H1 (cell line): ENCODE measurements around the gene PDZD4. TPM values are rescaled to one million over a fixed set of nuclear protein-coding genes. Genes with fewer than 3 reads are reported as not detected.

Experiments
- CHD7 ChIP-seq: fragments of 300-600 bp; sonication (generic); IDR thresholded peaks from 2 replicates; pipeline ENCODE4 v1.7.1; 2012; ENCODE audit warnings: low read length, moderate library complexity, mild to moderate bottlenecking, inconsistent platforms; ENCODE audit not compliant: insufficient replicate concordance
- polyA plus RNA-seq, 7 experiments: library from polyadenylated mRNA; depleted of rRNA in 3 of 7; stranded (reverse) in 5 of 7; unstranded in 2 of 7; fragments of >200 nt in 5 of 7; fragments of 200-250 nt in 2 of 7; gene quantifications; 1 replicate in 5 of 7; 2 replicates in 1 of 7; 4 replicates in 1 of 7; pipeline versions ENCODE4 v1.2.1 to v1.2.3, GENCODE V29; 2011 to 2013; ENCODE audit warnings: missing spikeins in 2 of 7, mixed read lengths in 2 of 7
- total RNA-seq: library from RNA; stranded (reverse); fragmentation: NEBNext Ultra II Directional; extraction: Animal tissue kit (Norgen Biotek cat#: 25700); gene quantifications from 2 replicates; pipeline ENCODE4 v1.2.1, GENCODE V29; 2021

PDZD4 gene
- total and polyA plus RNA-seq, 2 of the 8 experiments (the other 6 are each of a cell fraction or from before 2014, with no cell fraction given), result 45.8 to 169 TPM

GRCh38 chrX:153873282-153874084 lies 43.1 kb upstream of the PDZD4 start (continued):
- TF ChIP-seq CHD7, result no peak
